ENCODE measurements around the gene CYRIA. TPM values are rescaled to one million over a fixed set of nuclear protein-coding genes. Genes with fewer than 3 reads are reported as not detected.
A peak's percentile ranks its signal among the peaks of the same experiment; 100 is the strongest.

Gene CYRIA
- total RNA-seq, 1 donor, result 0.43 TPM

DNA sequence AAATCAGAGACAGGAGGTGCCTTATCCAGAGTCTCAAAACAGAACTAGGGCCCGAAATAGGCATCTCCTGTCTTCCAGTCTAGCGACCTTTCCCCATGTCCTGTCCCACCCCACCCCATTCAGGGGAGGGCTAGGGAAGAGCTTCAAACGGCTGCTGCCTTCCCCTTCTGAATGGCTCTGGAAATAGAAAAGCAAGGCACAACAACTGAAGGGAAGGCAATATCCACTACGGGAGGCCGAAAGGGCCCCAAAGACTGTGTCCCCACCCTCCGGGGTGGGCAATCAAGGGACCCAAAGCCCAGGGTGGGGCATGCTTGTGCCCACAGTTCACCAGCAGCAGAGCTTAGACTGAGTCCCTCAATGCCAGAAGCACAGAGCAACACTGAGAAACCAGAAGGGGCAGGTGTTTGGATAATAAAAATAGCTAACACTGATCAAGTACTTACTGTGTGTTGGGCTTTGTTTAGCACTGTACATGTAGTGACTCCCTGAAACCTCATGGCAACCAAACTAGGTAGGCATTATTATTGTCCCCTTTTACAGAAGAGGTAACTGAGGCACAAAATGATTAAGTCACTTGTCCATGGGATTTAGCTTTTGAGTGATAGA lies 38.5 kb downstream of the CYRIA start:
- DNase-seq (ENCODE audit: low read depth), result no peak
- TF ChIP-seq, protein P1, sequence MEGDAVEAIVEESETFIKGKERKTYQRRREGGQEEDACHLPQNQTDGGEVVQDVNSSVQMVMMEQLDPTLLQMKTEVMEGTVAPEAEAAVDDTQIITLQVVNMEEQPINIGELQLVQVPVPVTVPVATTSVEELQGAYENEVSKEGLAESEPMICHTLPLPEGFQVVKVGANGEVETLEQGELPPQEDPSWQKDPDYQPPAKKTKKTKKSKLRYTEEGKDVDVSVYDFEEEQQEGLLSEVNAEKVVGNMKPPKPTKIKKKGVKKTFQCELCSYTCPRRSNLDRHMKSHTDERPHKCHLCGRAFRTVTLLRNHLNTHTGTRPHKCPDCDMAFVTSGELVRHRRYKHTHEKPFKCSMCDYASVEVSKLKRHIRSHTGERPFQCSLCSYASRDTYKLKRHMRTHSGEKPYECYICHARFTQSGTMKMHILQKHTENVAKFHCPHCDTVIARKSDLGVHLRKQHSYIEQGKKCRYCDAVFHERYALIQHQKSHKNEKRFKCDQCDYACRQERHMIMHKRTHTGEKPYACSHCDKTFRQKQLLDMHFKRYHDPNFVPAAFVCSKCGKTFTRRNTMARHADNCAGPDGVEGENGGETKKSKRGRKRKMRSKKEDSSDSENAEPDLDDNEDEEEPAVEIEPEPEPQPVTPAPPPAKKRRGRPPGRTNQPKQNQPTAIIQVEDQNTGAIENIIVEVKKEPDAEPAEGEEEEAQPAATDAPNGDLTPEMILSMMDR (IDR thresholded peaks at IDR 0.05; ENCODE audit: insufficient read depth, low read depth, low read length), result no peak
- no peak overlapping the region for H3K4me3 ChIP-seq (ENCODE audit: low read depth, low read length)

DNA sequence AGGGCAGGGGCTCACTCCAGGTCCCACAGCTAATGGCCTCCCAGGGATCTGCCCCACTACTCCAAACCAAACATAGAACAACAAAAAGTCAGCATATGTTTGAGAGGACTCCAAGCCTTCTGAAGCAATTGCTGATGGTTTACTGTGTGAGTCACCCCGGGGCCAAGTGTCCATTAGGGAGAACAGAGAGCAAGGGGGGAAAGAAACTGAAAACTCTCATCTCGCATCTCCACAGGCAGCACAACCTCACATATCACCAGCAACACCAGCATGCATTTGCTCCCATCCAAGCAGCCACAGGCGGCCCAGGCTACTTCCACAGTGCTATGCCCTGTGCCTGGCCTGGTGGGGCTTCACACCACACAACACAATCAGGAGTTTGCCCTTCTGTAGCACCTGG lies 39.1 kb downstream of the CYRIA start:
- TF ChIP-seq, protein P1 (IDR thresholded peaks at IDR 0.05; ENCODE audit: insufficient read depth, low read depth, low read length), result no peak
- H3K4me3 ChIP-seq (ENCODE audit: low read depth, low read length), result no peak overlapping the region
- DNase-seq (ENCODE audit: low read depth), result peak; percentile 62

- TF ChIP-seq, protein P1 (IDR thresholded peaks at IDR 0.05; ENCODE audit: insufficient read depth, low read depth, low read length), result no peak
- no peak overlapping the region for H3K4me3 ChIP-seq (ENCODE audit: low read depth, low read length)
- no peak for DNase-seq (ENCODE audit: low read depth)
Measured at GRCh38 chr2:16625759-16626158, 39.9 kb downstream of the CYRIA start.

GRCh38 chr2:16625201-16625729 lies 40.4 kb downstream of the CYRIA start:
- H3K4me3 ChIP-seq (ENCODE audit: low read depth, low read length), result no peak overlapping the region
- TF ChIP-seq, protein P1 (IDR thresholded peaks at IDR 0.05; ENCODE audit: insufficient read depth, low read depth, low read length), result no peak
- no peak for DNase-seq (ENCODE audit: low read depth)

- no peak for DNase-seq (ENCODE audit: low read depth)
- TF ChIP-seq, protein P1 (IDR thresholded peaks at IDR 0.05; ENCODE audit: insufficient read depth, low read depth, low read length), result no peak
- H3K4me3 ChIP-seq (ENCODE audit: low read depth, low read length), result no peak overlapping the region
Measured at GRCh38 chr2:16624436-16624780, 41.2 kb downstream of the CYRIA start.

- H3K4me3 ChIP-seq (ENCODE audit: low read depth, low read length), result no peak overlapping the region
- DNase-seq (ENCODE audit: low read depth), result no peak
- TF ChIP-seq, protein P1 (IDR thresholded peaks at IDR 0.05; ENCODE audit: insufficient read depth, low read depth, low read length), result no peak
Measured at GRCh38 chr2:16623564-16624435, 41.8 kb downstream of the CYRIA start.

Measured in fibroblast of villous mesenchyme (primary cell).